ENCODE data around the gene BEAN1.
"Not testable (repeated sequence)": the region's sequence is repeated elsewhere in the genome, so short reads cannot be mapped to it uniquely, and the experiment has no call there.

BEAN1 gene

GRCh38 chr16:66442502-66443268 is 15.6 kb downstream of the BEAN1 start:
- no peak for DNase-seq

DNA sequence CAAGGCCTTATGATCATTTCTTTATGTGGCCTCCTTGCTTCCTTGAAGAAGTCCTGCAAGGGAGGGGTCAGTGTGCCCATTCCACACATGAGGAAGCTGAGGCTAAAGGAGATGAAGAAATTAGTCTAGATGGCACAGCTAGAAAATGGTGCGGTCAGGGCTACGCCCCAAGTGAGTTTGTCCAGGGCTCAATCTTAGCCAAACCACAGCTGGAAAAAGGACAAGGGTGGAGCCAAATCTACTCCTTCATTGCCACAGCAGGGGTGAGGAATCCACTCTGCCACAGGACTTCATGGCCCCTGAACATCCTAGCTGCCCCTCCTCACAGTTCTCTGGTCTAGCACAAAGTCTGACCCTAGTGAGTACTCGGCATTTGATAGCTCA is 16.2 kb downstream of the BEAN1 start:
- no peak for DNase-seq

DNA sequence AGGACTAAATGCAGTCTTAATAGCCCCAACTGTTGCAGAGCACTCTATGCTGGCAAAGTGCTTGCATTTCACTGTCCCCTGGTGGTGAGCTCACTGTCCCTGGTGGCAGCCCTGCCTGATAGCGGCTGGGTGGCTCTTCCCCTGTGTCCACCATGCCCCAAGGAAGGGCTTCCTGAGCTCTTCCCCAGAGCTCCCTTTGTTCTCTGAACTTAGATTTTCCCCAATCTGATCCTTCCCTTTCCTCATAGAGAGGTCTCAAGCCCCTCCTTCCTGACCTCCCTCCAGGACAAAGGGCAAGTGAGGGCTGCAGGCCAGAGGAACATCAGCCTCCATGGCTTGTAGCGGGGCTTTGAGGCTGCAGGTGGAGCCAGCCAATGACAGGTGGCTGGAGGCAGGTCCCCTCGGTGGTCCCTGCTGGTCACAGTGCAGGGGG is 17.0 kb downstream of the BEAN1 start:
- DNase-seq, result no peak

GRCh38 chr16:66446737-66447136 is 19.6 kb downstream of the BEAN1 start:
- DNase-seq, result no peak

GRCh38 chr16:66447491-66447890 is 20.4 kb downstream of the BEAN1 start:
- DNase-seq, result no peak

GRCh38 chr16:66451548-66451947 is 24.5 kb downstream of the BEAN1 start:
- DNase-seq, result no peak

DNA sequence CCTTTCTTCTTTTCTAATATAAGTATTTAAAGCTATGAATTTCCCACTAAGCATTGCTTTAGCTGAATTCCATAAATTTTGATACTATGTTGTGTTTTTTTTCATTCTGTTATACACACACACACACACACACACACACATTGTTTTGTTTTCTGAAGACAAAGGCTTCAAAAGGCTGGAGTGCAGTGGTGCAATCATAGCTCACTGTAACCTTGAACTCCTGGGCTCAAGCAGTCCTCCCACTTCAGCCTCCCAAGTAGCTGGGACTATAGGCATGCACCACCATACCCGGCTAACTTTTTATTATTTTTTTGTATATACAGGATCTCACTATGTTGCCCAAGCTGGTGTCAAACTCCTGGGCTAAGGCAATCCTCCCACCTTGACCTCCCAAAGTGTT is 26.1 kb downstream of the BEAN1 start:
- DNase-seq, result not testable (repeated sequence)

GRCh38 chr16:66454751-66455150 is 27.7 kb downstream of the BEAN1 start:
- no peak for DNase-seq

DNA sequence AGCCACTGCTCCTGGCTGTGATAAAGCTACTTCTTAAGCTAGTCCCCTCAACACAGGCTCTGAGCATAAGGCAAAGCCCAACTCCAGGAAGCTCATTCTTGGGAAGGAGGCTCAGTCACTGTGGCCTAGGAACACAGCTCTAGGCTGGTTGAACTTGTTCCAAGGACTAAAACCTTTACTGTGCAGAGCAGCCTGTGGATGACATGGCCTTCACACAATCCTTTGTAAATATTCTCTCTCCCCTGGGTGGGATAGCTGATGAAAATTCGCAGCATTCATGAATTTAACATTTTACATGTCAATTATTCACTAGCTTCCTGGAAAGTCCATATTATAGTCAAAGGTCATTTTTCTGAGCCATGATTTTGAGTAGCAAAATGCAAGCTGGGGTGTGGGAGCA is 28.9 kb downstream of the BEAN1 start:
- DNase-seq, result no peak

DNA sequence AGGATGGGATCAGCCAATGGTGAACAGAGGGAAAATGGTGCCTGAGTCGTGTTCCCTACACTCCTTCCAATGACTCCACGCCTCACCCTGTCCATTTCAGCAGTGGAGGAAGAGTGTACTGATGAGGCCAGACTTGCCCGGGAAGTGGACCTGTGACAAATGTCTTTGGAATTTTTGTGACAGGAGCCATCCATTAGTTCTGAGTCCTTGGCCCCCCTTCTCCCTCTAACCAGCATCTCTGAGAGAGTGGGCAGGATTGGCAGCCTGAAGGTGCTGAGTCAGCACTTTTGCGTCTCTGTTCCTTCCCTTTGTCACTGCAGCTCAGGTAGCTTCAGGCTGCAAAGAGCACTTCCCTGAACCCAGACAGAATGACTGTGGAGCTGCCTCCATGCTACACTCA is 30.8 kb downstream of the BEAN1 start:
- DNase-seq, result no peak

DNA sequence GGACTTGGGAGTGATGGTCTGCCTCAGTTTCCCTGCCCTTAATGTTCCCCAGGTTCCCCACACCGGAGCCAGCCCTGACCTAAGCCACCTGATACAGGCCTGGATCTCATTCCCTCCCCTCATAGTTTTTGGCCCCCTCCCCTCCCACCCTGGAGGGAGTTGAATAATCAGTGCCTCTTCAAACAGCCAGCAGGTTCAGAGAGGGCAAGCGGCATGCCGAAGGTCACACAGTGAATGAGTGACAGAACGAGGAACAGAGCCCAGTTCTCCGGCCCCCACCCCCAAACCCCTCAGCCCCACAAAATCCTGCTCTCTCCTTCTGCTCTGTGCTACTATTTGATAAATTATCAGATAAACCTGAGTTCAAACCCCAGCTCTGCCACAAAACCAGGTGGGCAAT is 31.2 kb downstream of the BEAN1 start:
- no peak for DNase-seq

DNA sequence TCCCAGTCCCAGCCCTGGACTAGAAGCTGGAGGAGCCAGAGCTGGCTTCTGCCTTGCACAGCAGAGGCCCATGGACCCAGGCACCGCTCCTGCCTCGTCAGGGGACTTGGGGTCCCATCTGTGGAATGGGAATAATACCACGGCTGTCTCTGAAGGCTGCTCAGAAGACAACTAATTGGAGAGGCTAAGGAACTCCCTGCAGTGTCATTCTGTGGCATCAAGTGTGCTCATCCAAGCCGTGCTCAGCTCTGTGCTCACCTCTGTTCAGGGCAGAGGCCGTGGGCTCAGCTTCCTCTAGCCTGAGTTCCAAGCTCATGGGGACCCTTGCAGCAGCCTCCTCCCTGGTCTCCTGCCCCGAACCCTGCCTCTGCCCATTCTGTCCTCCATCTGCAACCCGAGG is 31.8 kb downstream of the BEAN1 start:
- no peak for DNase-seq

- no peak for DNase-seq
These were observed 32.8 kb downstream of the BEAN1 start for GRCh38 chr16:66459878-66460277.

- no peak for DNase-seq
These were observed 33.6 kb downstream of the BEAN1 start for GRCh38 chr16:66460703-66461102.

- DNase-seq, result no peak
These were observed 35.8 kb downstream of the BEAN1 start for GRCh38 chr16:66462912-66463311.

DNA sequence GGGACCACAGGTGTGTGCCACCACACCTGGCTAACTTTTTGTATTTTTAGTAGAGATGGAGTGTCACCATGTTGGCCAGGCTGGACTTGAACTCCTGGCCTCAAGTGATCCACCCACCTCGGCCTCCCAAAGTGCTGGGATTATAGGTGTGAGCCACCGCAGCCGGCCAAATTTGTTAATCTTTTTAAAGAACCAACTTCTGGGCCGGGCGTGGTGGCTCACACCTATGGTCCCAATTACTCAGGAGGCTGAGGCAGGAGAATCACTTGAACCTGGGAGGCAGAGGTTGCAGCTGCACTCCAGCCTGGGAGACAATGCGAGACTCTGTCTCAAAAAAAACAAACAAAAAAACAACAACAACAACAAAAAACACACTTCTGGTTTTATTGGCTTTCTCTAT is 38.9 kb downstream of the BEAN1 start:
- not testable (repeated sequence) for DNase-seq

DNA sequence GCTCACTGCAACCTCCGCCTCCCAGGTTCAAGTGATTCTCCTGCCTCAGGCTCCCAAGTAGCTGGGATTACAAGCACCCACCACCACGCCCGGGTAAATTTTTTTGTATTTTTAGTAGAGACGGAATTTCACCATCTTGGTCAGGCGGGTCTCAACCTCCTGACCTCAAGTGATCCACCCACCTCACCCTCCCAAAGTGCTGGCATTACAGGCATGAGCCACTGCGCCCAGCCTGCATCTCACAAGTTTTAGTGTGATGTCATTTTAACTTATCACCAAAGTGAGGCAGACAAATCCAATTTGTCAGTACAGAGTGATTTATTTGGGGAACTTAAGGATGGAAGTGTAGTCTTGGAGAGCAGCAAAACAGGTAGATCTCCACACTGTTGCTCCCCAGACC is 39.5 kb downstream of the BEAN1 start:
- DNase-seq, result not testable (repeated sequence)

GRCh38 chr16:66467611-66468010 is 40.5 kb downstream of the BEAN1 start:
- no peak for DNase-seq

- DNase-seq, result no peak
These were observed 41.3 kb downstream of the BEAN1 start for GRCh38 chr16:66468321-66468965.

- no peak for DNase-seq
These were observed 42.3 kb downstream of the BEAN1 start for GRCh38 chr16:66469291-66469946.

- DNase-seq, result no peak
These were observed 43.0 kb downstream of the BEAN1 start for GRCh38 chr16:66469947-66470546.

GRCh38 chr16:66470556-66470955 is 43.5 kb downstream of the BEAN1 start:
- DNase-seq, result no peak

- DNase-seq, result no peak
These were observed 44.2 kb downstream of the BEAN1 start for GRCh38 chr16:66471264-66471663.
